Tibial artery (tissue), 4 donors: Measurements from ENCODE around the gene NIT2.

Experiments
- DNase-seq, 2 donors: peaks; one replicate each; pipeline ENCODE4 v3.0.0-alpha.2; 2019
- H3K27ac ChIP-seq, 2 donors: fragments of 200-600 bp; sonication (generic) in 1 of 2; 1 replicate in 1 of 2; 2 replicates in 1 of 2; pipeline ENCODE4 v1.5.1; 2018 to 2019; ENCODE audit warnings: mild to moderate bottlenecking in 1 of 2
- H3K27me3 ChIP-seq, 2 donors: fragments of 200-600 bp; sonication (generic) in 1 of 2; one replicate each; pipeline versions ENCODE4 v1.5.1 to v1.6.0; 2016 to 2019
- H3K36me3 ChIP-seq, 3 donors: fragments of 200-600 bp; sonication (generic) in 2 of 3; one replicate each; pipeline ENCODE4 v1.5.1; 2016 to 2019; ENCODE audit warnings: mild to moderate bottlenecking in 2 of 3
- H3K4me1 ChIP-seq, 4 donors: fragments of 200-600 bp; sonication (generic) in 2 of 4; 1 replicate in 3 of 4; 2 replicates in 1 of 4; pipeline ENCODE4 v1.5.1; 2016 to 2019
- H3K4me3 ChIP-seq, 2 donors: fragments of 200-600 bp; sonication (generic) in 1 of 2; 1 replicate in 1 of 2; 2 replicates in 1 of 2; pipeline ENCODE4 v1.5.1; 2018 to 2019; ENCODE audit warnings: mild to moderate bottlenecking in 2 of 2
- H3K9me3 ChIP-seq, 3 donors: fragments of 200-600 bp; sonication (generic) in 1 of 3; one replicate each; pipeline ENCODE4 v1.5.1; 2016 to 2019
- CTCF ChIP-seq, 2 experiments: fragments of 200-600 bp in 1 of 2; fragments of 450-650 bp in 1 of 2; IDR thresholded peaks; one replicate each; pipeline ENCODE4 v1.5.1; 2017 to 2019; ENCODE audit warnings: antibody characterized with exemption in 2 of 2, mild to moderate bottlenecking in 1 of 2, moderate library complexity in 1 of 2
- intact Hi-C: fragments of 100-400 bp; cut with DNase I; formaldehyde crosslinking; loops from one replicate; pipeline ENCODE4 v1.15.0; 2023; ENCODE audit warnings: low total_unique reads

NIT2 gene

GRCh38 chr3:100364421-100364820 is 29.9 kb downstream of the NIT2 start:
- Histone ChIP-seq H3K27me3 (no peaks in the 10 kb centered on the region), H3K4me1 (no peaks in the 10 kb centered on the region), H3K4me3 (no peak overlapping the region), H3K27ac (no peak overlapping the region), H3K9me3 (peaks cover 0 to 5% (median 0%) of the 10 kb centered on the region in 3 donors), H3K36me3 (peaks cover 32 to 76% (median 72%) of the 10 kb centered on the region in 3 donors)
- TF ChIP-seq CTCF (IDR thresholded peaks at IDR 0.05): no peak
- DNase-seq: no peak
- intact Hi-C loops: no loop called here

- TF ChIP-seq CTCF (IDR thresholded peaks at IDR 0.05): no peak
- Histone ChIP-seq H3K4me1 (no peaks in the 10 kb centered on the region), H3K9me3 (peaks cover 0 to 5% (median 0%) of the 10 kb centered on the region in 3 donors), H3K27me3 (no peaks in the 10 kb centered on the region), H3K36me3 (peaks cover 39 to 73% (median 64%) of the 10 kb centered on the region in 3 donors), H3K4me3 (no peak overlapping the region), H3K27ac (no peak overlapping the region)
- DNase-seq: no peak
- intact Hi-C loops: no loop called here
Observed at GRCh38 chr3:100366424-100366823, 31.9 kb downstream of the NIT2 start.

- H3K27me3 ChIP-seq: no peaks in the 10 kb centered on the region
- peaks cover 45 to 69% (median 59%) of the 10 kb centered on the region in 3 donors for H3K36me3 ChIP-seq
- no peaks in the 10 kb centered on the region for H3K4me1 ChIP-seq
- no peak overlapping the region for H3K27ac ChIP-seq
- no peak for TF ChIP-seq CTCF (IDR thresholded peaks at IDR 0.05)
- H3K9me3 ChIP-seq: no peaks in the 10 kb centered on the region
- intact Hi-C loops: no loop called here
- DNase-seq: no peak
- no peak overlapping the region for H3K4me3 ChIP-seq
Observed at GRCh38 chr3:100368441-100368840, 33.9 kb downstream of the NIT2 start.

GRCh38 chr3:100370756-100371155 is 36.2 kb downstream of the NIT2 start:
- intact Hi-C loops: no loop called here
- Histone ChIP-seq H3K4me3 (no peak overlapping the region), H3K27ac (no peak overlapping the region), H3K36me3 (peaks cover 37 to 48% (median 37%) of the 10 kb centered on the region in 3 donors), H3K9me3 (no peaks in the 10 kb centered on the region), H3K27me3 (no peaks in the 10 kb centered on the region), H3K4me1 (no peaks in the 10 kb centered on the region)
- no peak for TF ChIP-seq CTCF (IDR thresholded peaks at IDR 0.05)
- DNase-seq: no peak

- Histone ChIP-seq H3K36me3 (peaks cover 44 to 50% (median 48%) of the 10 kb centered on the region in 3 donors), H3K4me1 (no peaks in the 10 kb centered on the region), H3K4me3 (no peak overlapping the region), H3K27me3 (no peaks in the 10 kb centered on the region), H3K9me3 (no peaks in the 10 kb centered on the region), H3K27ac (no peak overlapping the region)
- no peak for TF ChIP-seq CTCF (IDR thresholded peaks at IDR 0.05)
- intact Hi-C loops: no loop called here
- no peak for DNase-seq
Observed at GRCh38 chr3:100374521-100374920, 40.0 kb downstream of the NIT2 start.

- H3K4me3 ChIP-seq: no peak overlapping the region
- no peak for TF ChIP-seq CTCF (IDR thresholded peaks at IDR 0.05)
- H3K27ac ChIP-seq: no peak overlapping the region
- H3K27me3 ChIP-seq: no peaks in the 10 kb centered on the region
- no peaks in the 10 kb centered on the region for H3K9me3 ChIP-seq
- intact Hi-C loops: no loop called here
- H3K36me3 ChIP-seq: peaks cover 51 to 64% (median 57%) of the 10 kb centered on the region in 3 donors
- no peaks in the 10 kb centered on the region for H3K4me1 ChIP-seq
- no peak for DNase-seq
Observed at GRCh38 chr3:100376301-100376700, 41.7 kb downstream of the NIT2 start.
